Measurements from ENCODE around the gene MBNL1. TPM values are rescaled to one million over a fixed set of nuclear protein-coding genes. Genes with fewer than 3 reads are reported as not detected.

The MBNL1 gene
- total and polyA plus RNA-seq, 3 donors from 2014 or later: 36.5 to 167 (median 145) TPM

GRCh38 chr3:152299249-152299976 is 30.7 kb downstream of the MBNL1 start:
- H3K4me1 ChIP-seq: peaks cover 51% of the 10 kb centered on the region
- WGBS, 2 donors: 24 to 32% methylated on average over 9 of the region's 9 CpGs

DNA sequence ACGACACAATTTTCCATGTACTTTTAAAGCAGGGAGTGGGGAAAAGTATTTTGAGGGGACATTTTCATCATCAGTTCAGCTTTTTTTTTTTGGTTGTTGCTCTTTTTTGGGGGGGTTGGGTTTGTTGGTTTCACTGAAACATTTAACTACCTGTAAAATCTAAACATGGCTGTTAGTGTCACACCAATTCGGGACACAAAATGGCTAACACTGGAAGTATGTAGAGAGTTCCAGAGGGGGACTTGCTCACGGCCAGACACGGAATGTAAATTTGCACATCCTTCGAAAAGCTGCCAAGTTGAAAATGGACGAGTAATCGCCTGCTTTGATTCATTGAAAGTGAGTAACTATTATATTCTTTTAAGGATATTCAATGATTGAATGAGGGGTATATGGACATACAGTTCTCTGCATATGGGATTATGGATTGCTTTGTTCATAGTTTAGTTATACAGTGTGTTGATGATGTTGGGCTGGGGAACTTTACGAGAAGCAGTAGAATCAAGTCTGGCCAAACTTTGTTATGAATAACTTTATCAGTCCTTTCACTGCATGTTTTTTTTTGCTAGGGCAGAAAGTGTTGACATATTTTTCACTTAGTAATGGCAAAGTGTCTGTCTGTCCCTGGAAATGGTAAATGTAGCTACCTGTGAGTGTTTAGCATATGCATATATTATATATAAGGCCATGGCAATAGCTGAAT is 31.5 kb downstream of the MBNL1 start:
- intact Hi-C loops (cut with DNase I; ENCODE audit: low total_unique reads): no loop called here
- peak overlapping the region in 1 of 2 donors; percentile 0 for H3K4me3 ChIP-seq
- DNase-seq: no peak
- no peaks in the 10 kb centered on the region for H3K9me3 ChIP-seq
- peaks cover 51% of the 10 kb centered on the region for H3K4me1 ChIP-seq
- H3K27me3 ChIP-seq: no peaks in the 10 kb centered on the region
- peak overlapping the region; percentile 71 to 78 for H3K27ac ChIP-seq
- TF ChIP-seq POLR2A (IDR thresholded peaks at IDR 0.05) (no peak), CTCF (IDR thresholded peaks at IDR 0.05) (no peak)
- H3K36me3 ChIP-seq (ENCODE audit: low read depth, missing control alignments): no peaks in the 10 kb centered on the region
- WGBS, 2 donors: 49 to 67% methylated on average over 8 of the region's 8 CpGs

More at GRCh38 chr3:152299249-152299976, 30.7 kb downstream of the MBNL1 start:
- intact Hi-C loops (cut with DNase I; ENCODE audit: low total_unique reads): no loop called here
- peak; percentile 47 for DNase-seq
- no peak for TF ChIP-seq CTCF (IDR thresholded peaks at IDR 0.05)
- no peak for TF ChIP-seq POLR2A (IDR thresholded peaks at IDR 0.05)
- H3K9me3 ChIP-seq: no peaks in the 10 kb centered on the region
- H3K4me3 ChIP-seq: peak overlapping the region; percentile 36 to 52
- no peaks in the 10 kb centered on the region for H3K27me3 ChIP-seq
- H3K27ac ChIP-seq: peak overlapping the region; percentile 71 to 78
- no peaks in the 10 kb centered on the region for H3K36me3 ChIP-seq (ENCODE audit: low read depth, missing control alignments)

DNA sequence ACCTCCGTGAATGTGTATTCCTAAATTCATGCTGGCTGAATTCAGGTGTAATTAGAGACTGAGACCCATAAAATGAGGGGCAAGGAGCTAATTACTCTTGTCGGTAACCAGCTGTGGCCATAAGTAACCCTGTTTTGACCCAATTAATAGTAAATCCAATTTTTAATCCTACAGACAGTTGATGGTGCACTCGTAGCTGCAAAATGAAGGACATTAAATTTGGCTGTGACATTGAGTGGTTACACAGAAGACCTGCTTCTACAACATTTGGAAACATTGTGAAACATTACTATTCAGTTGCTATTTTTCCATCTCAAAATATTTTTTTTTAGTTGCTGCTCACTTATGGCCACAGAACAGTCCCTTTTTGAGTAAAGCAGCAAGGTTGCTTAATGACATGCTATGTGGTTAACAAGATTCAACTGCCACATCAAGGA is 33.0 kb downstream of the MBNL1 start:
- Histone ChIP-seq H3K27me3 (no peaks in the 10 kb centered on the region), H3K27ac (peak overlapping the region; percentile 2 to 78), H3K4me3 (no peak overlapping the region), H3K4me1 (peaks cover 41% of the 10 kb centered on the region), H3K36me3 (ENCODE audit: low read depth, missing control alignments) (no peaks in the 10 kb centered on the region), H3K9me3 (no peaks in the 10 kb centered on the region)
- 34 to 39% methylated on average over 3 of the region's 3 CpGs for WGBS, 2 donors
- TF ChIP-seq CTCF (IDR thresholded peaks at IDR 0.05): no peak
- no peak for TF ChIP-seq POLR2A (IDR thresholded peaks at IDR 0.05)
- no peak for DNase-seq
- intact Hi-C loops (cut with DNase I; ENCODE audit: low total_unique reads): no loop called here

DNA sequence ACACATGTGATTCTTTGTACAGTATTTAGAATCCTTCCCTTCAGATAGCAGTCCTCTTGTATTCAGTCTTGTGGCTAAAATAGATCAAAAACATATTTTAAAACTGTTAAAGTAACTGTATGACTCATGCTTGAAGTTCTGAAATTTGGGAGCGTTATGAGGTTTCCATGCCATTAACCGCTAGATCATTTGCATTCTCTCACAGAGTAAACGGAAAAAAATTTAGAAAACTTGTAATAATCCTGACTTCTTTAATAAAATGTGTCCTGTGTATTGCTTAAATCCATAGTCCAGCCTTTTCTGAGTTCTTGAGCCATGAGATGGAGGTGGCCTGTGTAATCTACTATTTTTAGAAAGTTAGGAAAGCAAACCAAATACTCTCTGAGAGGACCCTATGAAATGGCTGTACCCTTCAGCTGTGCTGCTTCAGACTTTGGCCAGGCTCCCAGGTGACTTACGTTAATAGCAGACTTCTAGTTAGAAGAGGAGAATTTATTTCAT is 33.8 kb downstream of the MBNL1 start:
- peak overlapping the region; percentile 2 to 78 for H3K27ac ChIP-seq
- H3K36me3 ChIP-seq (ENCODE audit: low read depth, missing control alignments): no peaks in the 10 kb centered on the region
- H3K9me3 ChIP-seq: no peaks in the 10 kb centered on the region
- H3K27me3 ChIP-seq: no peaks in the 10 kb centered on the region
- DNase-seq: peak; percentile 60
- H3K4me3 ChIP-seq: no peak overlapping the region
- 44 to 50% methylated on average over 4 of the region's 4 CpGs for WGBS, 2 donors
- intact Hi-C loops (cut with DNase I; ENCODE audit: low total_unique reads): no loop called here
- no peak for TF ChIP-seq POLR2A (IDR thresholded peaks at IDR 0.05)
- no peak for TF ChIP-seq CTCF (IDR thresholded peaks at IDR 0.05)
- H3K4me1 ChIP-seq: peaks cover 42% of the 10 kb centered on the region

All from testis (tissue), 3 donors.